ENCODE measurements around the gene CDCA4. TPM values are rescaled to one million over a fixed set of nuclear protein-coding genes. Genes with fewer than 3 reads are reported as not detected.

The CDCA4 gene
- total and polyA plus RNA-seq, 2 experiments from 2014 or later: 34.5 to 47.7 TPM

DNA sequence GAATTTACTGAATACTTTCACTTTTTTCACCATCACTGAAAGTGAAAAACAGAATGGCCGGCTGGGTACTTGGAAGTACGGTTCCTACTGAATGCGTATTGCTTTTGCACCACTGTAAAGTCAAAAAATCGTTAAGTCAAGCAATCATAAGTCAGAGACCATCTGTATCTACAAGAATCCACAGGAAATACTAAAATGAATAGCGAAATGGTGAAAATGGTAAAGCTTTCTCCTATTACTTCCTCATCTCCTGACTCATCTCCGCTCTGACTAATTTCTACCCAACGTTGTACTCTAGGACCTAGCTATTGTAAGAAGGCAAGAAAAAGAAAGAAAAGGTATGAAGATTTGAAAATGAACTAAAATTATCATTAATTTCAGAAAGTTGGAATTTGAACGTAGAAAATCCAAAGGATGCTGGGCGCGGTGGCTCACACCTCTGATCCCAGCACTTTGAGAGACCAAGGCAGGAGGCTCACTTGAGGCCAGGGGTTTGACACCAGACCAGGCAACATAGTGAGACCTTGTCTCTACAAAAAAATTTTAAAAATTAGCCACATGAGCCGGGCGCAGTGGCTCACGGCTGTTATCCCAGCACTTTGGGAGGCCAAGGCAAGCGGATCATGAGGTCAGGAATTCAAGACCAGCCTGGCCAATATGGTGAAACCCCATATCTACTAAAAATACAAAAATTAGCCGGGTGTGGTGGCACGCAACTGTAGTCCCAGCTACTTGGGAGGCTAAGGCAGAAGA lies 5.3 kb upstream of the CDCA4 start:
- H3K27ac ChIP-seq: no peak overlapping the region
- no peaks in the 10 kb centered on the region for H3K36me3 ChIP-seq
- peaks cover 3% of the 10 kb centered on the region for H3K27me3 ChIP-seq
- DNase-seq (ENCODE audit: low read depth in 1 of 2, low spot score in 1 of 2): no peak
- peaks cover 2% of the 10 kb centered on the region for H3K4me1 ChIP-seq (ENCODE audit: low read depth)
- no peaks in the 10 kb centered on the region for H3K9me3 ChIP-seq (ENCODE audit: low read depth)
- TF ChIP-seq, protein P1, sequence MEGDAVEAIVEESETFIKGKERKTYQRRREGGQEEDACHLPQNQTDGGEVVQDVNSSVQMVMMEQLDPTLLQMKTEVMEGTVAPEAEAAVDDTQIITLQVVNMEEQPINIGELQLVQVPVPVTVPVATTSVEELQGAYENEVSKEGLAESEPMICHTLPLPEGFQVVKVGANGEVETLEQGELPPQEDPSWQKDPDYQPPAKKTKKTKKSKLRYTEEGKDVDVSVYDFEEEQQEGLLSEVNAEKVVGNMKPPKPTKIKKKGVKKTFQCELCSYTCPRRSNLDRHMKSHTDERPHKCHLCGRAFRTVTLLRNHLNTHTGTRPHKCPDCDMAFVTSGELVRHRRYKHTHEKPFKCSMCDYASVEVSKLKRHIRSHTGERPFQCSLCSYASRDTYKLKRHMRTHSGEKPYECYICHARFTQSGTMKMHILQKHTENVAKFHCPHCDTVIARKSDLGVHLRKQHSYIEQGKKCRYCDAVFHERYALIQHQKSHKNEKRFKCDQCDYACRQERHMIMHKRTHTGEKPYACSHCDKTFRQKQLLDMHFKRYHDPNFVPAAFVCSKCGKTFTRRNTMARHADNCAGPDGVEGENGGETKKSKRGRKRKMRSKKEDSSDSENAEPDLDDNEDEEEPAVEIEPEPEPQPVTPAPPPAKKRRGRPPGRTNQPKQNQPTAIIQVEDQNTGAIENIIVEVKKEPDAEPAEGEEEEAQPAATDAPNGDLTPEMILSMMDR (IDR thresholded peaks at IDR 0.05; ENCODE audit: low read depth, low read length): no peak
- H3K4me3 ChIP-seq: no peak overlapping the region

DNA sequence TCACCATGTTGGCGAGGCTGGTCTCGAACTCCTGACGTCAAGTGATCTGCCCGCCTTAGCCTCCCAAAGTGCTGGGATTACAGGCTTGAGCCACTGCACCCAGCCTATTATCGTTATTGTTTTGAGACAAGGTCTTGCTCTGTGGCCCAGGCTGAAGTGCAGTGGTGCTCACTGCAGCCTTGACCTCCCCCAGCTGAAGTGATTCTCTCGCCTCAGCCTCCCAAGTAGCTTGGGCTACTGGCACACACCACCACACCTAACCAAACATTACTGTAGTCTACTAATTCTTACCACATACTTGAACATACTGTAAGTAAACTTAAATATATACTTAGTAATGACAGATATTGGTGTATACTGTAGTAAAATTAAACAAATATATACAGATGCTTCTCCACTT lies 4.5 kb upstream of the CDCA4 start:
- Histone ChIP-seq H3K27me3 (no peaks in the 10 kb centered on the region), H3K4me1 (ENCODE audit: low read depth) (no peaks in the 10 kb centered on the region), H3K9me3 (ENCODE audit: low read depth) (no peaks in the 10 kb centered on the region), H3K27ac (no peak overlapping the region), H3K36me3 (no peaks in the 10 kb centered on the region), H3K4me3 (no peak overlapping the region)
- no peak for DNase-seq (ENCODE audit: low read depth in 1 of 2, low spot score in 1 of 2)
- TF ChIP-seq, protein P1 (IDR thresholded peaks at IDR 0.05; ENCODE audit: low read depth, low read length): no peak

DNA sequence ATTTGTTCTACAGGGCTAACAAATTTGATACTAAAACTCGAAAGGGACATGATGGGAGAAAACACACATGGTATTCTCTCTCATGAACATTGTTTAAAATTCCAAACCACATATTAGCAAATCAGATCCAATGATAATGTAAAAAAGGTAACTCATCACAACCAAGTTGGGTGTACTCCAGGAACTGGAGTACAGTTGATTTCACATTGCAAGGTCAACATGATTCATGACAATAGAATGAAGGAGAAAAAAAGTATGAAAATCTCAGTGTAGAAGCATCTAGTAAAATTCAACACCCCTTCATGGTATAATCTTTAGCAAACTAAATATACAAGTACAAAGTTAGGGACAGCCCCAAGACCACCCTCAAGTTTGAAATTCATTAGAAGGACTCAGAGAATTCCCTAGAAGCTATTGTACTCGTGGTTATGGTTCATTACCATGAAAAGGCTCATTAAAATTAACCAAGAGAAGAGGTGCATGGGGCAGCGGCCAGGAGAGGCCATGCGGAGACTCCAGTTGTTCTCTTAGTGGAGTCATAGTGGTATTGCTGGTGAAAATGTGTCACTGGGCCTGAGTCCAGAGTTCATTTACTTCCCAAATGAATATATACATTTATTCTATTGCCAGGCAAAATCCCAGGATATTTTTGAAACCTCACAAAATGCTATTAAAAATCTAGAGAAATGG lies 3.1 kb upstream of the CDCA4 start:
- Histone ChIP-seq H3K27me3 (no peaks in the 10 kb centered on the region), H3K36me3 (no peaks in the 10 kb centered on the region), H3K27ac (no peak overlapping the region), H3K9me3 (ENCODE audit: low read depth) (no peaks in the 10 kb centered on the region), H3K4me3 (no peak overlapping the region), H3K4me1 (ENCODE audit: low read depth) (peaks cover 6% of the 10 kb centered on the region)
- TF ChIP-seq, protein P1 (IDR thresholded peaks at IDR 0.05; ENCODE audit: low read depth, low read length): no peak
- no peak for DNase-seq (ENCODE audit: low read depth in 1 of 2, low spot score in 1 of 2)

DNA sequence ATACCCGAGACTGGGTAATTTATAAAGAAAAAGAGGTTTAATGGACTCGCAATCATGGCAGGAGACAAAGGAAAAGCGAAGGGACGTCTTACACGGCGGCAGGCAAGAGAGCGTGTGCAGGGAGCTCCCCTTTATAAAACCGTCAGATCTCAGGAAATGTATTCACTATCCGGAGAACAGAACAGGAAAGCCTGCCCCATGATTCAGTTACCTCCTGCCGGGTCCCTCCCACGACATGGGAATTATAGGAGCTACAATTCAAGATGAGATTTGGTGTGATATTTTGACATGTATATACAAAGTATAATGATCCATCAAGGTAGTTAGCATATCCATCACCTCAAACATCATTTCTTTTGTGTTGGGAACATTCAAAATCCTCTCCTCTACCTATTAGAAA lies 2.3 kb upstream of the CDCA4 start:
- Histone ChIP-seq H3K27ac (no peak overlapping the region), H3K27me3 (no peaks in the 10 kb centered on the region), H3K36me3 (no peaks in the 10 kb centered on the region), H3K4me3 (no peak overlapping the region), H3K9me3 (ENCODE audit: low read depth) (no peaks in the 10 kb centered on the region), H3K4me1 (ENCODE audit: low read depth) (peaks cover 7% of the 10 kb centered on the region)
- TF ChIP-seq, protein P1 (IDR thresholded peaks at IDR 0.05; ENCODE audit: low read depth, low read length): no peak
- DNase-seq (ENCODE audit: low read depth in 1 of 2, low spot score in 1 of 2): no peak

DNA sequence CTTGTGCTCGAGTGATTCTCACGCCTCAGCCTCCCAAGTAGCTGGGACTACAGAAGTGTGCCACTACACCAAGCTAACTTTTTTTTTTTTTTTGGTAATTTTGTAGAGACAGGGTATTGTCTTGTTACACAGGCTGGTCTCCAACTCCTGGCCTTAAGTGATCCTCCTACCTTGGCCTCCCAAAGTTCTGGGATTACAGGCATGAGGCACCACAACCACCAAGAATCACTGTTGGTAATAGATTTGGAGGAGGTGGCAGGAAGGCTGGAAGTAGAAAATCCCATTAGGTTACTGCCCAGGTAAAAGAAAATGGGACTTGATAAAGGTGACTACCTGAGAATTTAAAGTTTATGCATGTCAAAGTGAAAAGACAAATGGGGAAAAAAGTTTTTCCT lies 1.4 kb upstream of the CDCA4 start:
- Histone ChIP-seq H3K4me3 (peak overlapping the region; percentile 51), H3K27ac (peak overlapping the region; percentile 95)
- TF ChIP-seq, protein P1 (IDR thresholded peaks at IDR 0.05; ENCODE audit: low read depth, low read length): no peak

More for the DNA sequence above, 1.4 kb upstream of the CDCA4 start:
- Histone ChIP-seq H3K36me3 (no peaks in the 10 kb centered on the region), H3K4me1 (ENCODE audit: low read depth) (peaks cover 7% of the 10 kb centered on the region), H3K27me3 (no peaks in the 10 kb centered on the region), H3K9me3 (ENCODE audit: low read depth) (no peaks in the 10 kb centered on the region)
- no peak for DNase-seq (ENCODE audit: low read depth in 1 of 2, low spot score in 1 of 2)

Data from cardiac muscle cell (in vitro differentiated cells and primary cell).